ENCODE data around the gene TTC12. TPM values are rescaled to one million over a fixed set of nuclear protein-coding genes. Genes with fewer than 3 reads are reported as not detected.

TTC12 gene
- total and polyA plus RNA-seq, 2 of the 13 experiments (the other 11 are each of a cell fraction or from before 2014, with no cell fraction given), result 5.4 to 11.6 TPM

DNA sequence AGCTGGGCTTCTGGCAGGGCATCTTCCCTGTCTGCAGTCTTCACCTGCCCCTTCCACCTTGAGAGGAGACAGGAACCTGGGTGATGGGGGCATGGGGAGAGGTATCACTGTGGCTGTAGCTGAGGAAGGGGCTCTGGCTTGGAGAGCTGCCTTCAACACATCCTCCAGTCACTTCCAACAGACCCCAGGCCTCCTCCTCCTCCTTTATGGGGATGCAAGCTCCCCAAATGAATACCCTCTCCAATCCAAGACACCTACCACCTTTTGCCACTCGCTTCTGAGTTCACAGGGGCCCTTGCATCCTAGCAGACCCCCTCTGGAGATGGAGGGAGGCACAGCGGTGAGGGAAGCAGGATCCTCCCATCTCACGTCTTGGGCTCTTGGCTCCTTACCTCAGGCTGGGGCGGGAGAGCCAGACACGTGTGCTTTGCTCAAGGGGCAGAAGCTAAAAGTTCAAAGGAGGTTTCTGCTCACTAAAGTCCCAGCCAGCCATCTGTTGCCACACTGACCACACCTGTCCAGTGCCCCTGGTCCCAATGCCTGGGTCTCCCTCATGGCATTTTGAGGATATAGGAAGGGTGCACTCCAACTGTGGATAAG lies 86.3 kb downstream of the TTC12 start (continued):
- TF ChIP-seq, protein P1, sequence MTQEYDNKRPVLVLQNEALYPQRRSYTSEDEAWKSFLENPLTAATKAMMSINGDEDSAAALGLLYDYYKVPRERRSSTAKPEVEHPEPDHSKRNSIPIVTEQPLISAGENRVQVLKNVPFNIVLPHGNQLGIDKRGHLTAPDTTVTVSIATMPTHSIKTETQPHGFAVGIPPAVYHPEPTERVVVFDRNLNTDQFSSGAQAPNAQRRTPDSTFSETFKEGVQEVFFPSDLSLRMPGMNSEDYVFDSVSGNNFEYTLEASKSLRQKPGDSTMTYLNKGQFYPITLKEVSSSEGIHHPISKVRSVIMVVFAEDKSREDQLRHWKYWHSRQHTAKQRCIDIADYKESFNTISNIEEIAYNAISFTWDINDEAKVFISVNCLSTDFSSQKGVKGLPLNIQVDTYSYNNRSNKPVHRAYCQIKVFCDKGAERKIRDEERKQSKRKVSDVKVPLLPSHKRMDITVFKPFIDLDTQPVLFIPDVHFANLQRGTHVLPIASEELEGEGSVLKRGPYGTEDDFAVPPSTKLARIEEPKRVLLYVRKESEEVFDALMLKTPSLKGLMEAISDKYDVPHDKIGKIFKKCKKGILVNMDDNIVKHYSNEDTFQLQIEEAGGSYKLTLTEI (CRISPR knock-in tag; conservative IDR thresholded peaks at IDR 0.05), result no peak
- TF ChIP-seq PHB2 (IDR thresholded peaks at IDR 0.05; ENCODE audit: partially characterized antibody), result no peak

DNA sequence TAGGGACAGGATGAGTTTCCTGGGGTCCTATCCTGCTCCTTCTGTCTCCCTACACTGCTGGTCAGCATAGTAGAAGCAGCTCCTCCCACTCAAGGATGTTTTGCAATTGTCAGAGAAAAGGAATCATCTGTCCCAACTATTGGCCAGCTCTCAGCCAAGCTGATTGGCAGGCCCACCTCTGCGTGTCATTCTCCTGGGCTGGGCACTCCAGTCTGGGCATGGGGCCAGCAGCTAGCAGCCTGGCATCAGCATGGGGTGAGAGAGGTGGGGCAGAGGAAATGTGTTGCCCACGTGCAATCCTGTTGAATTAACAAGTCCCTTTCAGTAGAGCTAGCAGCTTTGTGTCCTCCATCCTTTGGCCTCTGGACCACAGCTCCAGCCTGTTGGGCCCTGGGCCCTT lies 87.3 kb downstream of the TTC12 start:
- no peaks in the 10 kb centered on the region for H3K9me3 ChIP-seq (ENCODE audit: low read length)
- no TSS peak for BruUV-seq (replicated peaks)
- POLR2A ChIA-PET, result no interaction called here
- DNase-seq (ENCODE audit: low spot score), result no peak
- peaks cover 8 to 21% of the 10 kb centered on the region in 2 experiments; a peak in 2 of 5 replicates for H3K27me3 ChIP-seq (ENCODE audit: control insufficient read depth in 1 of 2, insufficient read depth in 2 of 2, low read length in 2 of 2)
- no CpG with 5 or more reads among the region's 2 CpGs for WGBS (ENCODE audit: low lambda C conversion rate)
- CTCF ChIA-PET (ENCODE audit: low intra/inter-chr PET ratio, low total read pairs), result no interaction called here
- no peak overlapping the region for H2AFZ ChIP-seq (ENCODE audit: low read length)
- no peaks in the 10 kb centered on the region for H3K4me1 ChIP-seq (ENCODE audit: insufficient read depth, low read length)
- no peak overlapping the region for H3K4me2 ChIP-seq (ENCODE audit: low read depth, low read length)
- no peaks in the 10 kb centered on the region for H3K79me2 ChIP-seq (ENCODE audit: insufficient read depth, low read length)
- no peak overlapping the region for H3K4me3 ChIP-seq (replicated peaks in 1 of 3; ENCODE audit: insufficient read depth in 1 of 3, low read depth in 2 of 3, low read length in 3 of 3)
- no peak overlapping the region for H3K27ac ChIP-seq (ENCODE audit: extremely low read length, insufficient read depth, low read length)
- no peak for FAIRE-seq
- intact Hi-C loops (cut with micrococcal nuclease; ENCODE audit: unreplicated experiment), result no loop called here
- no peak for ATAC-seq
- no peaks in the 10 kb centered on the region for H3K36me3 ChIP-seq (replicated peaks in 1 of 2; ENCODE audit: control insufficient read depth in 1 of 2, insufficient read depth in 2 of 2, low read length in 2 of 2)
- in situ Hi-C loops (cut with HindIII; ENCODE audit: extremely low pct_ligation_motif_present, low pct_unique_long_range_greater_than_20kb), result loop anchor here (10.0 kb wide), 1 partner anchor 57 kb away; no protein-coding TSS in a partner anchor
- TF ChIP-seq FOXA1 (IDR thresholded peaks at IDR 0.05) (no peak), FOXA1 (CRISPR knock-in tag; IDR thresholded peaks at IDR 0.05) (no peak), POLR2A (IDR thresholded peaks at IDR 0.05; ENCODE audit: insufficient read depth in 1 of 2, low read depth in 2 of 2, low read length in 2 of 2) (no peak), RXRA (CRISPR knock-in tag; IDR thresholded peaks at IDR 0.05) (no peak), IKZF4 (CRISPR knock-in tag; IDR thresholded peaks at IDR 0.05; ENCODE audit: borderline replicate concordance, low read depth, not compliant biosample characterization) (no peak), ZNF556 (CRISPR knock-in tag; IDR thresholded peaks at IDR 0.05; ENCODE audit: borderline replicate concordance) (no peak), PCBP2 (optimal IDR thresholded peaks at IDR 0.05; ENCODE audit: low read depth, low read length, poor library complexity, severe bottlenecking) (no peak), NR2F1 (CRISPR knock-in tag; IDR thresholded peaks at IDR 0.05) (no peak), ZNF572 (CRISPR knock-in tag; IDR thresholded peaks at IDR 0.05) (no peak)
- TF ChIP-seq, protein P2, sequence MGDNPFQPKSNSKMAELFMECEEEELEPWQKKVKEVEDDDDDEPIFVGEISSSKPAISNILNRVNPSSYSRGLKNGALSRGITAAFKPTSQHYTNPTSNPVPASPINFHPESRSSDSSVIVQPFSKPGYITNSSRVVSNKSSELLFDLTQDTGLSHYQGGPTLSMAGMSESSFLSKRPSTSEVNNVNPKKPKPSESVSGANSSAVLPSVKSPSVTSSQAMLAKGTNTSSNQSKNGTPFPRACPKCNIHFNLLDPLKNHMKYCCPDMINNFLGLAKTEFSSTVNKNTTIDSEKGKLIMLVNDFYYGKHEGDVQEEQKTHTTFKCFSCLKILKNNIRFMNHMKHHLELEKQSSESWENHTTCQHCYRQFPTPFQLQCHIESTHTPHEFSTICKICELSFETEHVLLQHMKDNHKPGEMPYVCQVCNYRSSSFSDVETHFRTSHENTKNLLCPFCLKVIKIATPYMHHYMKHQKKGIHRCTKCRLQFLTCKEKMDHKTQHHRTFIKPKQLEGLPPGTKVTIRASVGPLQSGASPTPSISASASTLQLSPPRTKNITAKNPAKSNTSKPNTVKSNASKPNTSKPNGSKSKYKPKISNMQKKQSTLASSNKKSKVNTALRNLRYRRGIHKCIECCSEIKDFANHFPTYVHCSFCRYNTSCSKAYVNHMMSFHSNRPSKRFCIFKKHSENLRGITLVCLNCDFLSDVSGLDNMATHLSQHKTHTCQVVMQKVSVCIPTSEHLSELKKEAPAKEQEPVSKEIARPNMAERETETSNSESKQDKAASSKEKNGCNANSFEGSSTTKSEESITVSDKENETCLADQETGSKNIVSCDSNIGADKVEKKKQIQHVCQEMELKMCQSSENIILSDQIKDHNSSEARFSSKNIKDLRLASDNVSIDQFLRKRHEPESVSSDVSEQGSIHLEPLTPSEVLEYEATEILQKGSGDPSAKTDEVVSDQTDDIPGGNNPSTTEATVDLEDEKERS (CRISPR knock-in tag; IDR thresholded peaks at IDR 0.05), result no peak
- no peaks in the 10 kb centered on the region for H4K20me1 ChIP-seq (ENCODE audit: insufficient read depth, low read length)
- H3K9ac ChIP-seq (ENCODE audit: insufficient read depth, low read depth, low read length), result no peak overlapping the region

Measured in HepG2 (cell line).